HepG2 (cell line): ENCODE data around the gene TMEM219. TPM values are rescaled to one million over a fixed set of nuclear protein-coding genes. Genes with fewer than 3 reads are reported as not detected.

Source experiments
- ATRX ChIP-seq: sonication (generic); formaldehyde crosslinking; IDR thresholded peaks from 2 replicates; pipeline ENCODE4 v1.4.0; 2020; ENCODE audit warnings: missing genetic modification reagents, borderline replicate concordance
- CBX1 ChIP-seq: IDR thresholded peaks from one replicate; pipeline ENCODE4 v1.6.1; 2016; ENCODE audit warnings: antibody characterized with exemption, low read depth
- CENPX ChIP-seq: sonication (generic); formaldehyde crosslinking; IDR thresholded peaks from 2 replicates; pipeline ENCODE4 v1.9.0; 2021; ENCODE audit warnings: mild to moderate bottlenecking, missing genetic modification reagents, moderate library complexity
- DDIT3 ChIP-seq: sonication (generic); formaldehyde crosslinking; IDR thresholded peaks from 2 replicates; pipeline ENCODE4 v1.4.0; 2020; ENCODE audit warnings: mild to moderate bottlenecking, missing genetic modification reagents
- DR1 ChIP-seq: sonication (generic); formaldehyde crosslinking; IDR thresholded peaks from 2 replicates; pipeline ENCODE4 v1.8.0; 2021; ENCODE audit warnings: mild to moderate bottlenecking, missing genetic modification reagents, inconsistent platforms
- KAT2B ChIP-seq: fragments of 150-350 bp; IDR thresholded peaks from 2 replicates; pipeline ENCODE4 v1.6.1; 2014; ENCODE audit warnings: low read depth, low read length, borderline replicate concordance
- KDM1A ChIP-seq: IDR thresholded peaks from 2 replicates; pipeline ENCODE4 v1.6.1; 2016; ENCODE audit warnings: missing compliant biosample characterization
- MED1 ChIP-seq: sonication (generic); formaldehyde crosslinking; IDR thresholded peaks from 2 replicates; pipeline ENCODE4 v1.4.0; 2020; ENCODE audit warnings: missing genetic modification reagents
- MXI1 ChIP-seq: IDR thresholded peaks from 3 replicates; pipeline ENCODE4 v1.6.1; 2012; ENCODE audit warnings: low read depth, low read length, inconsistent platforms, borderline replicate concordance
- NR1H2 ChIP-seq: sonication (generic); formaldehyde crosslinking; IDR thresholded peaks from 2 replicates; pipeline ENCODE4 v1.8.1; 2022; ENCODE audit warnings: low read depth, missing genetic modification reagents, borderline replicate concordance
- TRIM24 ChIP-seq: sonication (generic); formaldehyde crosslinking; IDR thresholded peaks from 2 replicates; pipeline ENCODE4 v1.8.0; 2022; ENCODE audit warnings: mild to moderate bottlenecking, missing genetic modification reagents
- ZIK1 ChIP-seq: sonication (generic); formaldehyde crosslinking; IDR thresholded peaks from 2 replicates; pipeline ENCODE4 v1.5.0; 2020; ENCODE audit warnings: mild to moderate bottlenecking, low read depth, missing genetic modification reagents, borderline replicate concordance
- ZNF407 ChIP-seq: sonication (generic); formaldehyde crosslinking; IDR thresholded peaks from one replicate; pipeline ENCODE4 v1.5.1; 2020; ENCODE audit warnings: mild to moderate bottlenecking, missing genetic modification reagents; ENCODE audit errors: not compliant biosample characterization
- ZNF501 ChIP-seq: sonication (generic); formaldehyde crosslinking; IDR thresholded peaks from 2 replicates; pipeline ENCODE4 v1.5.1; 2020; ENCODE audit warnings: mild to moderate bottlenecking, moderate library complexity, missing genetic modification reagents
- ZNF776 ChIP-seq: sonication (generic); formaldehyde crosslinking; IDR thresholded peaks from 2 replicates; pipeline ENCODE4 v1.4.0; 2020; ENCODE audit warnings: mild to moderate bottlenecking, missing genetic modification reagents
- ZNF777 ChIP-seq: sonication (generic); formaldehyde crosslinking; IDR thresholded peaks from 2 replicates; pipeline ENCODE4 v1.4.0; 2020; ENCODE audit warnings: missing genetic modification reagents
- ZNF788 ChIP-seq: sonication (generic); formaldehyde crosslinking; IDR thresholded peaks from 2 replicates; pipeline ENCODE4 v1.5.0; 2020; ENCODE audit warnings: mild to moderate bottlenecking, missing genetic modification reagents, borderline replicate concordance
- polyA plus RNA-seq, 8 experiments: library from polyadenylated mRNA; depleted of rRNA in 3 of 8; stranded (reverse) in 7 of 8; unstranded in 1 of 8; fragments of >200 nt; fragmentation: Illumina TruSeq in 4 of 8; extraction: Trizol in 4 of 8; gene quantifications; 2 replicates each; pipeline versions ENCODE4 v1.2.1 to v1.2.3, GENCODE V29; 2011 to 2016; ENCODE audit warnings: low read depth in 4 of 8, missing spikeins in 1 of 8, mixed read lengths in 1 of 8; ENCODE audit not compliant: insufficient read depth in 1 of 8
- total RNA-seq, 5 experiments: library from RNA; depleted of rRNA; stranded (reverse); fragments of >200 nt; fragmentation: Illumina TruSeq; extraction: Trizol; gene quantifications; 2 replicates each; pipeline ENCODE4 v1.2.3, GENCODE V29; 2016; ENCODE audit warnings: low read depth in 1 of 5
- TF ChIP-seq, protein P1 (sequence below): sonication (generic); formaldehyde crosslinking; IDR thresholded peaks from 2 replicates; pipeline ENCODE4 v1.9.0; 2021; ENCODE audit warnings: missing genetic modification reagents, borderline replicate concordance

Gene TMEM219
- total and polyA plus RNA-seq, 2 of the 13 experiments (the other 11 are each of a cell fraction or from before 2014, with no cell fraction given) = 105 to 115 TPM

DNA sequence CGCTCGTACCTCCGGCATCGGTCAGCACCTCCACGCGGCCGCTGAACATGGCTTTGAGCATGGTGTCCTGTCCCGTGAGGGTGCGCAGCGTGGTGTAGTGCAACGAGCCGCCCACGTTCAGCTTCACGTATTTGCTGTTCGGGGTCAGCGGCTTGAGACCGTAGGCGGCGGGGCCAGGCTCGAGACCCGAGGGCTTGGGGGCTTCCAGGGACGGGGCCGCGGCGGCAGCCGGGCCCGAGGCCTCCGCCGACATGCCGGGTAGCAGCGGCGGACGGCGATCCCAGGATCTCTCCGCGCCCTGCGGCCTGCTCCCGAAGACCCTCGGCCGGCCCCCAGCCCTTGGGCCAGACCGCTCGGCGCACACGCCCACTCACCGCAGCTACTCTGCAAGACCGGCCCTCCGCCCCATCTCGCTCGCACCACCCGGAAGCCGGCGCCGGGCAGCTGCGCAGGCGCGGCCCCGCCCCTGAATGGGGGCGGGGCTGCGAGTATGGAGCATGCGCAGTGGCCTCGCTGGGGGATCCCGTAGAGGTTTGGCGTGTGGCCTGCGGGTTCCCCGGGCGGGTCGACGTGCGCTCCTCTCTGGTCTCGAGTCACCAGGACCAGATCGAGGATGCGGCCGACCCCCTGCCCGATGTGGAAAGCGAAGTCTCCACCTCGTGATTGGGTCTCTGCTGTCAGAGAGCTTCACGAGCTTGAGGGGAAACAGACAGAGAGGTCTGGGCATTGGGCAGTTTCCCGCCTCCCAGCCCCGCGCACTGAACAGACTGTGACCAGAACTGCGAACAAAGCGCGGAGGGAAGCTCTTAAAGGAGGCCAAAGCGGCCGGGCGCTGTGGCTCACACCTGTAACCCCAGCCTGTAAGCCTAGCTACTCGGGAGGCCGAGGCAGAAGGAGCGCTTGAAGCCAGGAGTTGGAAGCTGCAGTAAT is 35.8 kb upstream of the TMEM219 start, which contains the start of gene KCTD13 (continued):
- TF ChIP-seq NR1H2 (peak; percentile 38; the same call in 1 of the 2 replicates), ATRX (CRISPR knock-in tag) (no peak), DR1 (CRISPR knock-in tag) (peak; percentile 69; the same call in 1 of the 2 replicates), TRIM24 (CRISPR knock-in tag) (no peak), ZNF501 (peak; percentile 96), ZIK1 (peak; percentile 64; the same call in 1 of the 2 replicates), KDM1A (CRISPR knock-in tag) (no peak), ZNF407 (peak; percentile 57), CBX1 (no peak), MED1 (peak; percentile 82), DDIT3 (CRISPR knock-in tag) (0 out of 2 replicates have a peak, but pooled peaks have one; percentile 35), KAT2B (no peak), ZNF776 (CRISPR knock-in tag) (peak; percentile 0; the same call in 1 of the 2 replicates), ZNF777 (CRISPR knock-in tag) (peak; percentile 94), MXI1 (peak; percentile 88; the same call in 1 of the 3 replicates), ZNF788 (CRISPR knock-in tag) (peak; percentile 80), CENPX (CRISPR knock-in tag) (no peak)
- TF ChIP-seq, protein P1, sequence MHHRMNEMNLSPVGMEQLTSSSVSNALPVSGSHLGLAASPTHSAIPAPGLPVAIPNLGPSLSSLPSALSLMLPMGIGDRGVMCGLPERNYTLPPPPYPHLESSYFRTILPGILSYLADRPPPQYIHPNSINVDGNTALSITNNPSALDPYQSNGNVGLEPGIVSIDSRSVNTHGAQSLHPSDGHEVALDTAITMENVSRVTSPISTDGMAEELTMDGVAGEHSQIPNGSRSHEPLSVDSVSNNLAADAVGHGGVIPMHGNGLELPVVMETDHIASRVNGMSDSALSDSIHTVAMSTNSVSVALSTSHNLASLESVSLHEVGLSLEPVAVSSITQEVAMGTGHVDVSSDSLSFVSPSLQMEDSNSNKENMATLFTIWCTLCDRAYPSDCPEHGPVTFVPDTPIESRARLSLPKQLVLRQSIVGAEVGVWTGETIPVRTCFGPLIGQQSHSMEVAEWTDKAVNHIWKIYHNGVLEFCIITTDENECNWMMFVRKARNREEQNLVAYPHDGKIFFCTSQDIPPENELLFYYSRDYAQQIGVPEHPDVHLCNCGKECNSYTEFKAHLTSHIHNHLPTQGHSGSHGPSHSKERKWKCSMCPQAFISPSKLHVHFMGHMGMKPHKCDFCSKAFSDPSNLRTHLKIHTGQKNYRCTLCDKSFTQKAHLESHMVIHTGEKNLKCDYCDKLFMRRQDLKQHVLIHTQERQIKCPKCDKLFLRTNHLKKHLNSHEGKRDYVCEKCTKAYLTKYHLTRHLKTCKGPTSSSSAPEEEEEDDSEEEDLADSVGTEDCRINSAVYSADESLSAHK (CRISPR knock-in tag) = peak; percentile 34; the same call in 1 of the 2 replicates
